Limb (tissue), 2 donors: ENCODE measurements around the gene PIGH.
"Not testable (repeated sequence)": the region's sequence is repeated elsewhere in the genome, so short reads cannot be mapped to it uniquely, and the experiment has no call there.

ENCODE experiments used
- DNase-seq, 2 donors: peaks; one replicate each; pipeline ENCODE4 v3.0.0-alpha.2; 2016; ENCODE audit errors: extremely low spot score in 2 of 2

PIGH gene

DNA sequence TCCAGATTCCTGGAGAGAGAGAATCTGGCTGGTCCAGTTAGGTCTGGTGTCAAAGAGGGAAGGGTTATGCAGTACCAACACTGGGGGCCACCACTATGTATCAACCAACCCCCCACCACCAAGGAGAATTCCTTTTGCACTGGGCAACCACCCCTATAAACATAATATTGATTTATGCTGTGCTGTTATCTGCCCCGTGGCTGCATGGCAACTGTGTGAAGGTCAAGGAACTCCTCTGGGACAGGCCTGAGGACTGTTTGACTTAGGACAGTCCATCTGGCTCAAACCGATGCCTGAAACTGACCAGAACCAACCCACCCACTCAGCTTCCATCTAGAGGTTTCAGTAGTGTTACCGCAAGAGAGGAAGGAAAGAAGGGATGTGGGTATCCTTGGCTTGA lies 46.5 kb downstream of the PIGH start:
- no peak for DNase-seq

DNA sequence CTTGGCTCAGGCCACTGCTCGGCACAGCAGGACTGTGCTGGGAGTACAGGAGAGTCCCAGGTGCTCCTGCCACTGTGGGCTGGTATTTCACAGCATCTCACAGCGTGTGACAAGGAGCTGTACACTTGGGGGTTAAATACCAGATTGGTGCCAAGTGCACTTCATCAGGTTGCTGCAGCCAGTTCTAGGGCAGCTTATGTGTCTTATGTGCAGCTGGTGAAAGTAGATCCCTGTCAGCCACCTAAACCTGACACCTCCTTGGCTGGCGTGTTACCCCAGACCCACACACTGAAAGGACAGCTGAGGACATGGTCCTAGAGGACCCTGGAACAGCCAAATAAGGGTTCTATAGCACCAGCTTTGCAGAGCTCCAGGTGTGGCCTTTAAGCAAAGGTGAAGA lies 48.1 kb downstream of the PIGH start:
- DNase-seq, result no peak

DNA sequence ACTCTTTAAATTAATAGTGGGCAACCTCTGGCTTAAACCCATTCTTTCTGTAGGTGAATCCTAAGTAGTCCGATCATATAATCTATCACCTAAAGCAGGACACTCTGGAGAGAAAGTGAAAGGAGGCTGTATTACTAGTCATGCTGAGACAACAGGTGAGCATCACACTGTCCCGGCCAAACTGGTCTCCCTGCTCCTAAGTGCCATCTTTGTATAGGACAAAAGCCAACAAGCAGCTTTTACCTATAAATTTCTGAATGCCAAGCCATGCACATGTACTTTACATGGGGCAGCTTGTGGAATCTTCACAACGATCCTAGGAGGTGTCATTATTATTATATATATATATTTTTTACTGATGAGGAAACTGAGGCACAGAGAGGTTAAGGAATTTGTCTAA lies 48.9 kb downstream of the PIGH start:
- no peak for DNase-seq

DNA sequence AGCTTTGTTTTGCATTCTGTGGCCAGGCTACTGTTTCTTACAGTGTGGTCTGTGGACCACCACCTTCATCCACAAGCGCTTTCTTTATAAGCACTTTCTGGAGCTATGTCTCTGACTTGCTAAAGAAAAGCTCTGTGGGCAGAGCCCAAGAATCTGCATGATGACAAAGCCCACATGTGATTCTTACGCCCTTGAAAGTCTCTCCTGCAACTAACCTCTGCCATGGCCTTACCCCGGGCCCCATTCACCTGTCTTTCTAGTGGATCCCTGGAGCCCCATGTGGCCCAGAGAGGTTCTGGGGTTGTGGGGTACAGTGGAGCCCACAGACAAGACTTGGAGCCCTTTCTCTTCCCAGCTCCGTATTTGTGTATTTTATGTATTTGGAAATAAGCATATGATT lies 50.3 kb downstream of the PIGH start:
- no peak for DNase-seq

DNA sequence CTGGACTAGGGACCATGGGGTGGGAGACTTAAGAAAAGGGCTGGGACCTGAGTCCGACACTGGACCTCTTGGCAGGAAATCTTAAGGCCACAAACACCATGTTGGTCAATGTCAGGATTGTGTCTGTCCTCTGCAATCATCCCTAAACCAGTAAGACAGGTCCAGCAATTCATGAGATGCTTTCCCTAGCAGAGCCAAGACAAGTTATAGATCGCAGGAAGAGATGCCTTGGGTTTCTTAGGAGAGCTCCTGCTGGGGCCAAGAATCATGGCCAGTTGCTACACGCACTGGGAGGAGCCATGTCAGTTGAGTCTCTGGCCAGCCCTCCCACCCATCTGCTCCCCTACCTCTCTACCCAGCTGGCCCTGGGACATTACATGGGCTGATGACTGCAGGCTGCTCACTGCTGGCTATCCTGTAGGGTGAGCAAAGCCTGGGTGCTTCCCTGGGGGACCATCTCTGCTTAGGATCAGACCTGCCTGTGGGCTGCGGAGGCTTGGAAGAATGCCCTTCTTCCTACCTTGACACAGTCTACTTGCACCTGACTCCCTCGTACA lies 52.8 kb downstream of the PIGH start:
- DNase-seq, result no peak

DNA sequence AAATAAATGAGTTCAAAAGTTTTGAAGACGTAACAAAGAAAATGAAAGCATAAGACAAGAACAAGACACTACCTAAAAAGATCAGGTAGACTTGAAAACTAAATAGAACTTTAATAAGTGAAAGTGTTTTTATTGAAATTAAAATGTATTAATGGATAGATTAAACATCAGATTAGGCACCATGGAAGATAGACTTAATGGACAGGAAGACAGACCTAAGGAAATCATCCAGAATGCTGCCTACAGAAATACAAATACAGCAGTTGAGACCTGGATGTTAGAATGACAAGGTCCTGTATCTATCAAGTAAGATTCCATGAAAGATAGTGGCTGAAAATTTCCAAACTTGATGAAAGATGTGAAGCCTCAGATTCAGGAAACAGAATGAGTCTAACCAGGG lies 55.5 kb downstream of the PIGH start:
- DNase-seq, result no peak

DNA sequence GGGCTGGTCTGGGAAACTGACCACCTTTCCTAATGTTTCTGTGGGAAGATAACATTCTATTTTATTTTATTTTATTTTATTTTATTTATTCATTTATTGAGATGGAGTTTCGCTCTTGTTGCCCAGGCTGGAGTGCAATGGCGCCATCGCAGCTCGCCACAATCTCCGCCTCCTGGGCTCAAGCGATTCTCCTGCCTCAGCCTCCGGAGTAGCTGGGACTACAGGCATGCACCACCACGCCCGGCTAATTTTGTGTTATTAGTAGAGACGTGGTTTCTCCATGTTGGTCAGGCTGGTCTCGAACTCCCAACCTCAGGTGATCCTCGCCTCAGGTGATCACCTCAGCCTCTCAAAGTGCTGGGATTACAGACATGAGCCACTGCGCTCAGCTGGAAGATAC lies 57.4 kb downstream of the PIGH start:
- not testable (repeated sequence) for DNase-seq

DNA sequence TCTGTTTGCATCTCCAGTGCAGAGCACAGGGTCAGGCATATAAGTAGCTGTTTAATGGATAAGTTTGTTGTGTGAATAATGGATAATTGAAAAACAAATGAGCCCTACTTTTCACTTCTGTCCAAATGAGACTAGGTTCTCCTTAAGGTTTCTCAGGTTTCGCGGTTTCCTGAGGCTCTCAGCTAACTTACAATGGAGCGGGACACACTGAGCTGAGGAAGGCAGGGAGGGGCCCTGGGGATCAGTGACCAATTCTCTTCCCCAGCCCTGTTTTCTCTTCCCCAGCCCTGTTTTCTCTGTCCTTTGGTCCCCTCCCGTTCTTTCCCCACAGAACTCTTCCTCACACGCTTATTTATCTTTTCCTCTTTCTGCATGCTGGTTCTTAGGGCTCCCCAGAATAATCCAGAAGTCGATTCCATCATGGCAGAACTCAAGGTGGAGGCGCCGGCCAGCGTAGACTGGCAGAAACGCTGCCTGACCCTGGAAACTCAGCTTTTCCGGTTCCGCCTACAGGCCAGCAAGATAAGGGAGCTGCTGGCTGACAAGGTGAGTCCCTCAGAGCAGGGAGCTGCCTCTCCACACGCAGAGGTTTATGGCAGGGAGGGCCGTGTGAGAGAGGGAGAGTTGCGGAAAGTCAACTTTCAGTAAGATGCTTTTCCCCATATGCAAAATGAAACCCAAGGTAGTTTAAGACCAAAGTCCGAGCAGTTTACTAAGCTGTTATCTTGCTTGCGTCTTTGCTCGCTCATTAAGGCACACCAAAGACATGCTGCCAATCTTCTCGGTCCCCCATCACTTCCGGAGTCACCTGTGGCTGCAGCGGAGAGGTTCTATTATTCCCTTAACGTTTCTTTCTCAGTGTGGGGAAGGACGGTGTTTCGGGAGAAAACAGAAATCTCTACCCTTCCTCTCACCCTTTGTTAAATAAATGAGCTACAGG lies 58.4 kb downstream of the PIGH start:
- no peak for DNase-seq
